ENCODE results near the gene EXOSC5.
A peak's percentile ranks its signal among the peaks of the same experiment; 100 is the strongest.

Gene EXOSC5

DNA sequence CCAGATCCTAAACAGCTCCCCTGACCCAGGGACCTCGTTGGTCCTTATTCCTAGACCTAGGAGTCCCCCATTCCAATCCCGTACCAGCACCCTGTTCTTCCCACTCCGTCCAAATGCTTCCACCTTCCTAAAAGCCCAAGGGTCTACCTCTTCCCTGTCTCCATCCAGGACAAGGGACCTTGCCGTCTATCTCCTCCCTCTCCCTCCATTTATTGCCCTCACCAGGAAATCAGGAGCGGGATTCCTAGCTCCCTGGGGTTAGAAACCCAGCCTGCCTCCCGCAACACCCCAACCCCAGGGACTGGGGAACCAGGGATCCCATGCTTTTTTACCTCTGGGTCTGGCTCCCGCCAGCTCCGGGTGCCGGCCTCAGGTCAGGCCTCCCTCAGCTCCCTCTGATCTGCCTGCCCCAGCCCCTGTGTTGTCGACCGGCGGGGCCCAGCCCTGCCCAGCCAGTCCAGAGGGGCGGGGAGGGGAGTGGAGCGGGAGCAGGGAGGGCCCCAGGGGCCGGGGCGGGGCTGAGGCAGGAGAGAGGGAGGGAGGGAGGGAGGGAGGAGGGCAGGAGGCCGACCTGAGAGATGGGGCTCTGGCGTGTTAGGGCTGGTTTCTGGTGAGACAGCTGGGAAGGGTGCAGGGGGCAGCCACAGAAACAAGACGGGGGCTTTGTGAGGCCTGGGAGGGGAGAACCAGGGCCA, 29.9 kb upstream of the EXOSC5 start, which contains the start of gene B3GNT8:
Gene B3GNT8, minus strand, starts transcription at position 423 of the 695 bp plus-strand sequence. CDS start 596 bp downstream, outside the sequence.
- TF ChIP-seq, protein P1, sequence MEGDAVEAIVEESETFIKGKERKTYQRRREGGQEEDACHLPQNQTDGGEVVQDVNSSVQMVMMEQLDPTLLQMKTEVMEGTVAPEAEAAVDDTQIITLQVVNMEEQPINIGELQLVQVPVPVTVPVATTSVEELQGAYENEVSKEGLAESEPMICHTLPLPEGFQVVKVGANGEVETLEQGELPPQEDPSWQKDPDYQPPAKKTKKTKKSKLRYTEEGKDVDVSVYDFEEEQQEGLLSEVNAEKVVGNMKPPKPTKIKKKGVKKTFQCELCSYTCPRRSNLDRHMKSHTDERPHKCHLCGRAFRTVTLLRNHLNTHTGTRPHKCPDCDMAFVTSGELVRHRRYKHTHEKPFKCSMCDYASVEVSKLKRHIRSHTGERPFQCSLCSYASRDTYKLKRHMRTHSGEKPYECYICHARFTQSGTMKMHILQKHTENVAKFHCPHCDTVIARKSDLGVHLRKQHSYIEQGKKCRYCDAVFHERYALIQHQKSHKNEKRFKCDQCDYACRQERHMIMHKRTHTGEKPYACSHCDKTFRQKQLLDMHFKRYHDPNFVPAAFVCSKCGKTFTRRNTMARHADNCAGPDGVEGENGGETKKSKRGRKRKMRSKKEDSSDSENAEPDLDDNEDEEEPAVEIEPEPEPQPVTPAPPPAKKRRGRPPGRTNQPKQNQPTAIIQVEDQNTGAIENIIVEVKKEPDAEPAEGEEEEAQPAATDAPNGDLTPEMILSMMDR (IDR thresholded peaks at IDR 0.05; ENCODE audit: low read depth, low read length, missing control alignments), result no peak
- Histone ChIP-seq H3K27me3 (replicated peaks) (no peaks in the 10 kb centered on the region), H3K27ac (no peak within 1 kb of the TSS), H3K4me3 (ENCODE audit: low read depth, low read length) (peak within 1 kb of the TSS; percentile 35), H3K36me3 (replicated peaks) (peaks cover 15% of the 10 kb centered on the region)
- DNase-seq, result peak; percentile 11
- in situ Hi-C loops (cut with HindIII; ENCODE audit: low pct_ligation_motif_present, low sequenced_read_pairs), result no loop called here

DNA sequence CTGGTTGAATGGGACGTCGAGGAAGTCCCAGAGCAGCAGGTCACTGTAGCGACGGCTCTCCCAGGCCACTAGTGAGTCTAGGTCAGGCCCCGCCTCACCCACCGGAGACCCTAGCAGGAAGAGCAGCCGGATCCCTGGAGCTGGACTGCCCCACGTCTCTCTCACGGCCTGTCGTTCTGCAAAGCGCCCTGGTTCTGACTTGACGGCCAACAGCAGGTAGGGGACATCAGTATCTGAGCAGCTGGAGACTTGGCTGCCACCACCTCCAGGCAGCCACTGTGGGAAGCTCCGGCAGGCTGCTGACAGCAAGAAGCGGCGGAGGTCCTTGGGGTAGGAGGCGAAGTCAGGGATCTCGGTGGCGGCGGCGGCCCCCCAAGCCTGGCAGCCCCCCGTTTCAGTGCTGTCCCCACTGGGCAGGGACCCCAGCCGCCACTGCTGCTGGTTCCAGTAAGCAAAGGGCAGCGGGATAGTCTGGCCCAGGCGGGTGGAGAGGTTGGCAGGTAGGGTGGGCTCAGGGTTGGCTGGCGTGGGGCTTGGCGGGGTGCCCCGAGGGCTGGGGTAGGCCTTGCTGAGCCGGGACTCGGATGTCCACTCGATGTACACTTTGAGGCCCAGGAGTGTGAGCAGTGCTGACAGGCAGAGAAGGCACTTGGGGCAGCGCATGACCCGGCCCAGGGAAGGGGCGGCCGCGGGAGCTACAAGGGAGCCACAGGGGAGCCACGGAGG, 29.1 kb upstream of the EXOSC5 start:
- no peak overlapping the region for H3K4me3 ChIP-seq (ENCODE audit: low read depth, low read length)
- TF ChIP-seq, protein P1 (IDR thresholded peaks at IDR 0.05; ENCODE audit: low read depth, low read length, missing control alignments), result no peak
- in situ Hi-C loops (cut with HindIII; ENCODE audit: low pct_ligation_motif_present, low sequenced_read_pairs), result no loop called here
- H3K27me3 ChIP-seq (replicated peaks), result no peaks in the 10 kb centered on the region
- no peak for DNase-seq
- no peak overlapping the region for H3K27ac ChIP-seq
- peaks cover 13% of the 10 kb centered on the region for H3K36me3 ChIP-seq (replicated peaks)

DNA sequence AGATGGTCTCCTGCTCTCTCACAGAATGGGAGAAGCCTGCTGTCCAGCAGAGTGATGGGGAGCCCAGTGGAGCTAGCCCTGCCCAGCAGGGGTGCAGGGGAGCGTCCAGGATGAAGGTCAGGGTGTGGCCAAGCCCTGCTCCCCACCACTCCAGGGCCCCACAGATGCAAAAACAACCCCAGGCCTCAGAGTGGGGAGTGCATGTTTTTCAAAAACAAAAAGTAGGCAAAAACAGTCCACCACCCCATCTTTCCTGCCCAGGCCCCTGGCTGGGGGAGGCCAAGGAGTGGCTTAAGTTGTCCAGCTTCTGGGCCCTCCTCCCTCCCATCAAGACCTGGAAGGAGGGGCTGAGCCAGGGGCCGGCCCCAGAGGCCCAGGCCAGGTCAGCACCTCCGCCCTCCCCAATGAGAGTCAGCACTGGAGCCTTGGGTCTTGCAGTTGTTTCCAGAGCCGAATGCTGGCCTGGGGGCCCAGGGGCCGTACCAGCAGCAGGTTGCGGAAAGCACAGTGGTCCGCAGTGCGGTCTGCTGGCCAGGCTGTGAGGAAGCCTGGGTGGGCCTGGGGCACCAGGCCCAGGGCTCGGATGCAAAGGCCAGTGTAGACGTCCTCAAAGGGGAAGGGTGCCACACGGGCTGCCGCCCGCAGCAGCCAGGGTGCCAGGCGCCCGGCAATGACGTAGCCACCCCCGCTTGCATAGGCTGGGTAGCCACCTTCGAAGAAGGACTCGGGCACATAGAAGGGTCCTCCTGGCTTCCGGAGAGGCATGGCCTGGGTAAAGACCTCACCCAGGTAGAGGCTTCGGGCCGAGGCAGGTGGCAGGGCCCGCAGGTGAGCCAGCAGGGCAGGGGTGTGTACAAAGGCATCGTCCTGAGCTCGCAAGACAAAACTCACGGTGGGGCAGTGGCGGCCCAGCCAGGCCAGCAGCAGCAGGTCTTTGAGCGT, 28.3 kb upstream of the EXOSC5 start:
- no peak for DNase-seq
- Histone ChIP-seq H3K27me3 (replicated peaks) (no peaks in the 10 kb centered on the region), H3K27ac (no peak overlapping the region), H3K36me3 (replicated peaks) (peaks cover 10% of the 10 kb centered on the region), H3K4me3 (ENCODE audit: low read depth, low read length) (no peak overlapping the region)
- in situ Hi-C loops (cut with HindIII; ENCODE audit: low pct_ligation_motif_present, low sequenced_read_pairs), result no loop called here
- TF ChIP-seq, protein P1 (IDR thresholded peaks at IDR 0.05; ENCODE audit: low read depth, low read length, missing control alignments), result no peak

DNA sequence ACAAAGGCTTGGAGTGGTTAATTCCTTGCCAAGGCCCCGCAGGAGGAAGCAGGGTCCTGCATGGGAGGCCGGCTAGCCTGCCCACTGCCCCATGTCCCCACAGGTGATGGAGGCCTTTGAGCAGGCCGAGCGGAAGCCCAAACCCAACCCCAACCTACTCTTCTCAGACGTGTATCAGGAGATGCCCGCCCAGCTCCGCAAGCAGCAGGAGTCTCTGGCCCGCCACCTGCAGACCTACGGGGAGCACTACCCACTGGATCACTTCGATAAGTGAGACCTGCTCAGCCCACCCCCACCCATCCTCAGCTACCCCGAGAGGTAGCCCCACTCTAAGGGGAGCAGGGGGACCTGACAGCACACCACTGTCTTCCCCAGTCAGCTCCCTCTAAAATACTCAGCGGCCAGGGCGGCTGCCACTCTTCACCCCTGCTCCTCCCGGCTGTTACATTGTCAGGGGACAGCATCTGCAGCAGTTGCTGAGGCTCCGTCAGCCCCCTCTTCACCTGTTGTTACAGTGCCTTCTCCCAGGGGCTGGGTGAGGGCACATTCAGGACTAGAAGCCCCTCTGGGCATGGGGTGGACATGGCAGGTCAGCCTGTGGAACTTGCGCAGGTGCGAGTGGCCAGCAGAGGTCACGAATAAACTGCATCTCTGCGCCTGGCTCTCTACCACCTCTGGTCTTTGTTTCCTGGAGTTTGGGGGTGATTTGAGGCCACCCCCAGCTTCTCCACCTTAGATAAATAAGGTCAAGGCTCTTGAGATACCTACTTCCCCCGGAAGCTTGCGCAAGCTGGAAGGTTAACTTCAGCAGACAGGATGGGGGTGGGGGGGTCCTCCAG, 27.4 kb upstream of the EXOSC5 start:
- TF ChIP-seq, protein P1 (IDR thresholded peaks at IDR 0.05; ENCODE audit: low read depth, low read length, missing control alignments), result no peak
- DNase-seq, result no peak
- Histone ChIP-seq H3K27ac (no peak overlapping the region), H3K27me3 (replicated peaks) (no peaks in the 10 kb centered on the region), H3K36me3 (replicated peaks) (peaks cover 15% of the 10 kb centered on the region), H3K4me3 (ENCODE audit: low read depth, low read length) (no peak overlapping the region)
- in situ Hi-C loops (cut with HindIII; ENCODE audit: low pct_ligation_motif_present, low sequenced_read_pairs), result no loop called here

DNA sequence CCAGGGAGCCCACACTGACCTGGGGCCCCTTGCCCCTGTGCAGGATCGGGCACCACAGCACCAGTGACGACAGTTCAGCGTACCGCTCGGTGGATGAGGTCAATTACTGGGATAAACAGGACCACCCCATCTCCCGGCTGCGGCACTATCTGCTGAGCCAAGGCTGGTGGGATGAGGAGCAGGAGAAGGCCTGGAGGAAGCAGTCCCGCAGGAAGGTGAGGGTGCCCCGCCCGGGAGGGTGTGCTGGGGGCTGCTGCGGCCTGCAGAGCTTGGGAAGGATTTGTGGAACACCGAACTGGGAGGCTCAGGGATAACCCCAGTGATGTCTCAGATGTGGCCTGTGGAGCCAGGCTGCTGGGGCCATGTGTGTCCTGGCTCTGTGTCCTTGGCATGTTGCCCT, 25.8 kb upstream of the EXOSC5 start:
- Histone ChIP-seq H3K36me3 (replicated peaks) (peaks cover 20% of the 10 kb centered on the region), H3K27ac (no peak overlapping the region), H3K27me3 (replicated peaks) (no peaks in the 10 kb centered on the region), H3K4me3 (ENCODE audit: low read depth, low read length) (no peak overlapping the region)
- DNase-seq, result no peak
- in situ Hi-C loops (cut with HindIII; ENCODE audit: low pct_ligation_motif_present, low sequenced_read_pairs), result no loop called here
- TF ChIP-seq, protein P1 (IDR thresholded peaks at IDR 0.05; ENCODE audit: low read depth, low read length, missing control alignments), result no peak
